ENCODE measurements around the gene ROCK2.

- TF ChIP-seq POLR2A (IDR thresholded peaks at IDR 0.05; ENCODE audit: low read length), result no peak
- no peak for TF ChIP-seq GATA1 (IDR thresholded peaks at IDR 0.05; ENCODE audit: low read depth, low read length)
Observed at GRCh38 chr2:11187731-11188130, 156.7 kb downstream of the ROCK2 start.
